ENCODE measurements around the gene S100A7A.

S100A7A gene

GRCh38 chr1:153415850-153416570, at the start of gene S100A7A:
S100A7A (plus strand) TSS chr1:153416520; CDS start chr1:153418083, 1,563 bp downstream.
- DNase-seq: no peak

GRCh38 chr1:153367090-153367489, 49.2 kb upstream of the S100A7A start:
- no peak for DNase-seq

GRCh38 chr1:153368495-153368894, 47.8 kb upstream of the S100A7A start:
- no peak for DNase-seq

GRCh38 chr1:153370146-153370545, 46.2 kb upstream of the S100A7A start:
- no peak for DNase-seq

- no peak for DNase-seq
Measured at GRCh38 chr1:153371231-153371630, 45.1 kb upstream of the S100A7A start.

- no peak for DNase-seq
Measured at GRCh38 chr1:153372571-153372970, 43.7 kb upstream of the S100A7A start.

GRCh38 chr1:153374071-153374470, 42.2 kb upstream of the S100A7A start:
- no peak for DNase-seq

GRCh38 chr1:153375511-153375910, 40.8 kb upstream of the S100A7A start, which contains the start of gene S100A12:
S100A12 (minus strand) TSS chr1:153375621; CDS start chr1:153374592, 1,029 bp downstream.
- DNase-seq: no peak

- no peak for DNase-seq
Measured at GRCh38 chr1:153379591-153379990, 36.7 kb upstream of the S100A7A start.

- no peak for DNase-seq
Measured at GRCh38 chr1:153380711-153381110, 35.6 kb upstream of the S100A7A start.

- no peak for DNase-seq
Measured at GRCh38 chr1:153384958-153385580, 31.3 kb upstream of the S100A7A start.

- no peak for DNase-seq
Measured at GRCh38 chr1:153386500-153386901, 29.8 kb upstream of the S100A7A start.

- DNase-seq: no peak
Measured at GRCh38 chr1:153387001-153387400, 29.3 kb upstream of the S100A7A start.

- DNase-seq: no peak
Measured at GRCh38 chr1:153387785-153388184, 28.5 kb upstream of the S100A7A start.

GRCh38 chr1:153389401-153389800, 26.9 kb upstream of the S100A7A start:
- DNase-seq: no peak

- no peak for DNase-seq
Measured at GRCh38 chr1:153389973-153390879, 26.1 kb upstream of the S100A7A start.

- no peak for DNase-seq
Measured at GRCh38 chr1:153390938-153391710, 25.2 kb upstream of the S100A7A start, which contains the start of gene S100A8. S100A8 (minus strand) TSS chr1:153391073; CDS start chr1:153390535, 538 bp downstream.

GRCh38 chr1:153392258-153392657, 24.1 kb upstream of the S100A7A start:
- no peak for DNase-seq

- DNase-seq: no peak
Measured at GRCh38 chr1:153392822-153393221, 23.5 kb upstream of the S100A7A start.

- no peak for DNase-seq
Measured at GRCh38 chr1:153393926-153394325, 22.4 kb upstream of the S100A7A start.

- DNase-seq: no peak
Measured at GRCh38 chr1:153394391-153394790, 21.9 kb upstream of the S100A7A start.

- no peak for DNase-seq
Measured at GRCh38 chr1:153395136-153395685, 21.1 kb upstream of the S100A7A start.
